K562 (cell line): ENCODE measurements around the gene SPATA33. TPM values are rescaled to one million over a fixed set of nuclear protein-coding genes. Genes with fewer than 3 reads are reported as not detected.

ENCODE experiments used
- ATAC-seq: fragments of 200-7000 bp; cut with Tn5 transposase; 3 replicates; pipeline ENCODE4 v1.9.1; 2020; ENCODE audit warnings: moderate library complexity
- BruUV-seq: library from RNA; stranded (reverse); fragments of 400-500 nt; replicated peaks from 2 replicates; lab custom pipeline; 2021; lab: Mats Ljungman, UMichigan
- CTCF ChIA-PET: fragments of 300-600 bp; formaldehyde crosslinking; extraction: SDS; loops from one replicate; lab custom pipeline; 2021; ENCODE audit warnings: low intra/inter-chr PET ratio; lab: Yijun Ruan, JAX
- POLR2A ChIA-PET: fragments of 300-600, 350-650 bp; sonication (Branson Sonifier 250); formaldehyde crosslinking; extraction: SDS; loops from one replicate; lab custom pipeline; 2021; ENCODE audit warnings: antibody characterized with exemption, inconsistent platforms; lab: Yijun Ruan, JAX
- DNase-seq, 4 experiments: peaks; one replicate each; pipeline versions ENCODE4 v3.0.0 to v3.0.0-alpha.2; 2011 to 2018; ENCODE audit warnings: low spot score in 3 of 4, mixed read lengths in 3 of 4; ENCODE audit errors: extremely low read depth in 1 of 4
- FAIRE-seq: peaks from 2 replicates; lab custom pipeline; 2011; peaks lifted over from hg19 to GRCh38; lab: Jason Lieb, UNC
- H2AFZ ChIP-seq: 2 replicates; pipeline ENCODE4 v1.6.0; 2011; ENCODE audit warnings: low read depth, low read length, control low read depth, inconsistent platforms
- H3K27ac ChIP-seq: fragments of 200-600 bp; 3 replicates; pipeline ENCODE4 v1.8.0; 2011; ENCODE audit warnings: low read depth, mild to moderate bottlenecking, control low read depth, inconsistent platforms, low read length, moderate library complexity, mixed read lengths; ENCODE audit errors: extremely low read depth
- H3K27me3 ChIP-seq, 2 experiments: fragments of 300-600 bp in 1 of 2; 2 replicates in 1 of 2; 3 replicates in 1 of 2; pipeline versions ENCODE4 v1.6.0 to v1.8.0; 2011; ENCODE audit warnings: inconsistent platforms in 2 of 2, low read length in 2 of 2, mild to moderate bottlenecking in 1 of 2, mixed read lengths in 1 of 2, moderate library complexity in 1 of 2; ENCODE audit not compliant: control insufficient read depth in 2 of 2, insufficient read depth in 2 of 2
- H3K36me3 ChIP-seq: fragments of 300-600 bp; 3 replicates; pipeline ENCODE4 v1.8.0; 2011; ENCODE audit warnings: mild to moderate bottlenecking, low read length, inconsistent platforms; ENCODE audit not compliant: control insufficient read depth, insufficient read depth
- H3K4me1 ChIP-seq, 2 experiments: fragments of 200-600 bp in 1 of 2; replicated peaks in 1 of 2; 2 replicates in 1 of 2; 3 replicates in 1 of 2; pipeline versions ENCODE4 v1.5.1 to v1.8.0; 2011; ENCODE audit warnings: inconsistent platforms in 2 of 2, low read length in 2 of 2, mild to moderate bottlenecking in 1 of 2, mixed read lengths in 1 of 2, moderate library complexity in 1 of 2; ENCODE audit not compliant: control insufficient read depth in 2 of 2, insufficient read depth in 2 of 2
- H3K4me2 ChIP-seq: 2 replicates; pipeline ENCODE4 v1.6.1; 2011; ENCODE audit warnings: low read length, control low read depth, inconsistent platforms, mixed read lengths; ENCODE audit not compliant: insufficient read depth
- H3K4me3 ChIP-seq: fragments of 200-600 bp; sonication (generic), shearing (Covaris generic); 2 replicates; pipeline ENCODE4 v1.5.1; 2016; ENCODE audit warnings: control low read depth, inconsistent platforms
- H3K79me2 ChIP-seq: fragments of 200-600 bp; 3 replicates; pipeline ENCODE4 v1.8.0; 2011; ENCODE audit warnings: low read length, inconsistent platforms; ENCODE audit not compliant: control insufficient read depth, insufficient read depth
- H3K9ac ChIP-seq, 2 experiments: 2 replicates each; pipeline versions ENCODE4 v1.6.0 to v1.6.1; 2011; ENCODE audit warnings: low read depth in 2 of 2, low read length in 2 of 2, control low read depth in 1 of 2, inconsistent platforms in 1 of 2, mild to moderate bottlenecking in 1 of 2, mixed read lengths in 1 of 2; ENCODE audit not compliant: insufficient read depth in 1 of 2
- H3K9me1 ChIP-seq: one replicate; pipeline ENCODE4 v1.6.0; 2011; ENCODE audit warnings: inconsistent platforms, mild to moderate bottlenecking, low read length, moderate library complexity; ENCODE audit not compliant: control insufficient read depth, insufficient read depth
- H3K9me3 ChIP-seq: replicated peaks from 2 replicates; pipeline ENCODE4 v1.5.1; 2011; ENCODE audit warnings: low read depth, low read length, inconsistent platforms; ENCODE audit not compliant: control insufficient read depth, insufficient read depth
- H4K20me1 ChIP-seq: replicated peaks from 2 replicates; pipeline ENCODE4 v1.6.1; 2011; ENCODE audit warnings: low read length, inconsistent platforms, mixed read lengths; ENCODE audit not compliant: control insufficient read depth, insufficient read depth
- BRD4 ChIP-seq: fragments of 200-600 bp; sonication (generic); IDR thresholded peaks from 2 replicates; pipeline ENCODE4 v1.6.1; 2017; ENCODE audit warnings: inconsistent platforms
- CEBPB ChIP-seq: fragments of 450-650 bp; IDR thresholded peaks from 2 replicates; pipeline ENCODE4 v1.6.1; 2016; ENCODE audit warnings: missing genetic modification characterization, missing compliant biosample characterization
- CLOCK ChIP-seq: fragments of 250-450 bp; sonication (Bioruptor Pico); IDR thresholded peaks from 2 replicates; pipeline ENCODE4 v1.4.0; 2020; ENCODE audit warnings: mild to moderate bottlenecking, moderate library complexity, borderline replicate concordance
- FOS ChIP-seq: IDR thresholded peaks from 3 replicates; pipeline ENCODE4 v1.6.1; 2011; ENCODE audit not compliant: insufficient read length; ENCODE audit errors: extremely low read depth
- KDM5B ChIP-seq: fragments of 200-600 bp; sonication (generic); IDR thresholded peaks from 2 replicates; pipeline ENCODE4 v1.6.1; 2012; ENCODE audit warnings: low read depth, mild to moderate bottlenecking, moderate library complexity, low read length, control low read depth, inconsistent platforms; ENCODE audit not compliant: insufficient replicate concordance
- NFIC ChIP-seq: fragments of 450-650 bp; IDR thresholded peaks from 2 replicates; pipeline ENCODE4 v1.6.1; 2017; ENCODE audit warnings: mild to moderate bottlenecking, inconsistent platforms
- TCF7 ChIP-seq: sonication (generic); IDR thresholded peaks from 2 replicates; pipeline ENCODE4 v1.6.1; 2016; ENCODE audit warnings: antibody characterized with exemption, borderline replicate concordance
- ZC3H4 ChIP-seq: sonication (generic); formaldehyde crosslinking; IDR thresholded peaks from 2 replicates; pipeline ENCODE4 v1.9.0; 2021; ENCODE audit warnings: missing genetic modification reagents, borderline replicate concordance
- ZNF121 ChIP-seq: sonication (generic); formaldehyde crosslinking; conservative IDR thresholded peaks from 2 replicates; pipeline ENCODE4 v1.8.0; 2022; ENCODE audit warnings: missing genetic modification reagents
- WGBS: fragments of 100-300 bp; shearing (Covaris generic); methylation state at CpG from one replicate; pipeline ENCODE4 v1.1.6; 2016; ENCODE audit warnings: low coverage, mixed read lengths; ENCODE audit not compliant: insufficient coverage; ENCODE audit errors: missing lambda C conversion rate; 5-methylcytosine and 5-hydroxymethylcytosine counted together
- in situ Hi-C: fragments of 300-500 bp; cut with MboI; formaldehyde crosslinking; loops from 4 replicates; pipeline ENCODE4 v1.15.0; 2018; ENCODE audit warnings: inconsistent platforms, mixed read lengths
- intact Hi-C: fragments of 100-400 bp; cut with micrococcal nuclease; formaldehyde crosslinking; loops from 2 replicates; pipeline ENCODE4 v1.14.2; 2022
- polyA plus RNA-seq, 8 experiments: library from polyadenylated mRNA; depleted of rRNA in 4 of 8; stranded (reverse) in 5 of 8; unstranded in 3 of 8; fragments of >200 nt; fragmentation: Nextera tagmentation in 2 of 8; fragmentation: Illumina TruSeq in 1 of 8; extraction: Ambion mirVana in 2 of 8; extraction: Trizol in 1 of 8; gene quantifications; 2 replicates each; pipeline versions ENCODE4 v1.2.1 to v1.2.3, GENCODE V29; 2011 to 2014; ENCODE audit warnings: inconsistent platforms in 1 of 8, missing spikeins in 1 of 8
- total RNA-seq, 7 experiments: library from RNA; depleted of rRNA in 6 of 7; stranded (reverse); fragments of >200 nt in 6 of 7; fragmentation: Illumina TruSeq in 2 of 7; extraction: Trizol in 2 of 7; gene quantifications; 2 replicates each; pipeline versions ENCODE4 v1.2.1 to v1.2.3, GENCODE V29; 2011 to 2021; ENCODE audit warnings: low replicate concordance in 1 of 7

SPATA33 gene
- total and polyA plus RNA-seq, 9 of the 15 experiments (the other 6 are each of a cell fraction or from before 2014, with no cell fraction given), result 4.0 to 20.0 (median 11.8) TPM

- WGBS, result 6% methylated on average over 12 of the region's 16 CpGs
- FAIRE-seq, result no peak
- ChIA-PET CTCF (no interaction called here), POLR2A (no interaction called here)
- Histone ChIP-seq H4K20me1 (no peaks in the 10 kb centered on the region), H3K27me3 (peaks cover 16 to 33% of the 10 kb centered on the region in 2 experiments), H3K9ac (no peak overlapping the region), H3K4me1 (peaks cover 0 to 56% of the 10 kb centered on the region in 2 experiments; a peak in 2 of 5 replicates), H3K36me3 (no peaks in the 10 kb centered on the region), H3K27ac (no peak overlapping the region), H3K9me1 (no peaks in the 10 kb centered on the region), H3K79me2 (no peaks in the 10 kb centered on the region), H3K9me3 (no peaks in the 10 kb centered on the region), H2AFZ (no peak overlapping the region), H3K4me3 (no peak overlapping the region), H3K4me2 (no peak overlapping the region)
- no TSS peak for BruUV-seq
- in situ Hi-C loops, result no loop called here
- no peak for TF ChIP-seq CLOCK (CRISPR knock-in tag)
- peak; percentile 57 for TF ChIP-seq CEBPB (tag)
- no peak for TF ChIP-seq FOS
- 0 out of 2 replicates have a peak, but pooled peaks have one; percentile 12 for TF ChIP-seq NFIC
- no peak for TF ChIP-seq BRD4
- no peak for TF ChIP-seq KDM5B
- no peak for TF ChIP-seq TCF7
- peak; percentile 90 for TF ChIP-seq ZNF121 (CRISPR knock-in tag)
- no peak for TF ChIP-seq ZC3H4 (CRISPR knock-in tag)
- intact Hi-C loops, result no loop called here
- no peak for ATAC-seq
- DNase-seq, result no peak
Measured at GRCh38 chr16:89618109-89618998, 39.3 kb upstream of the SPATA33 start.
